HL-60/S4 treated with phorbol 12-myristate 13-acetate at 8.2 ng/mL for 4 days and 3 days (cell line): ENCODE measurements around the gene POLR3A.

Source experiments
- in situ Hi-C: fragments of 300-500 bp; cut with MboI; formaldehyde crosslinking; loops from 2 replicates; pipeline ENCODE4 v1.15.0; 2022; ENCODE audit warnings: low sequenced_read_pairs

The POLR3A gene

DNA sequence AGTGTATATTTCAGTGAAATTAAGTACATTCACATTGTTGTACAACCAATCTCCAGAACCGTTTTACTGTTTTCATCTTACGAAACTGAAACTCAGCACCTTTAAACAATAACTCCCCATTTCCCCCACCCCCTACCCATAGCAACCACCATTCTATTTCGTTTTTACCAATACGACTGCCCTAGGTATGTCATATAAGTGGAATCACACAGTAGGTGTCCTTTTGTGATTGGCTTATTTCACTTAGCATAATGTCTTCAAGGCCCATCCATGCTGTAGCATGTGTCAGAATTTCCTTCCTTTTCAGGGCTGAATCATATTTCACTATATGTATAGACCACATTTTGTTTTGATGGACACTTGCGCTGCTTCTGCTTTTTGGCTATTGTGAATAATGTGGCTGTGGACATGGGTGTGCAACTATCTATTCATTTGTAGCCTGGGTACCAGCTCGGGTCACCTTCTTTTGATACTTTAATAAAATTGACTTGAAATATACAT, 68.4 kb downstream of the POLR3A start:
- in situ Hi-C loops, result no loop called here

DNA sequence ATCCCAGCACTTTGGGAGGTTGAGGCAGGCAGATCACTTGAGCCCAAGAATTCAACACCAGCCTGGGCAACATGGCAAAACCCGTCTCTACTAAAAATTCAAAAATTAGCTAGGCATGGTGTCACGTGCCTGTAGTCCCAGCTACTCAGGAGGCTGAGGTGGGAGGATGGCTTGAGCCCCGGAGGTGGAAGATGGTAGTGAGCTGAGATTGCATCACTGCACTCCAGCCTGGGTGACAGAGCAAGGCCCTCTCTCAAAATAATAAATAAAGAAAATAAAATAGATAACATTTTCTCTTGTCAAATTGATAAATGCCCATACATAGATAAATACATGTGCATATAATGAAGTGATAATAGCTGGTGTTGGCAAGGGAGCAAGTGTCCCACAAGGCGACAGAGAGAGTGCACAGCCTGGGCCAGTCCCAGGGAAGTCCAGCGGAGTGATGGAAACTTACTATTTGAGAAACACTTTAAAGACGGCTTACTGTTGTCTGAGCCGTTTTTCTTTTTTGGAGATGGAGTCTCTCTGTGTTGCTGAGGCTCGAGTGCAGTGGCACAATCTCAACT, 69.3 kb downstream of the POLR3A start:
- in situ Hi-C loops, result no loop called here

DNA sequence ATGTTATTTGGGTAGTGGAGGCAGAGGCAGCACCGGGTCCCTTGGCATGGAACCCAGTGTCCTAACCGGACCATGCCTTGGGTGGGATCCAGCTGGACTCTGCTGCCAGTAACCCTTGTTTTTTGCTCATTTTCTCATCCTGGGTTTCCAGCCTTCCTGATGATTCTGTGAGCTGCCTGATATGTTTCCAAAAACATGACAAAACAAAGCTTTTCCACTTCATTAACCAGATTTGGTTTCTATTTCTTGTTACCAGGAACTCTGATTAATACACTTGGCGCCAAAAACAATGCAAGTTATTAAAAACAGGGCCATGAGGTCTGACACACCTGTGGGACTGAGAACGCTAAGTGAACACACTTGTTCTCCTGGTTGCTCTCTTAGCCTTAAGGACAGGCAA, 69.9 kb downstream of the POLR3A start:
- in situ Hi-C loops, result no loop called here

DNA sequence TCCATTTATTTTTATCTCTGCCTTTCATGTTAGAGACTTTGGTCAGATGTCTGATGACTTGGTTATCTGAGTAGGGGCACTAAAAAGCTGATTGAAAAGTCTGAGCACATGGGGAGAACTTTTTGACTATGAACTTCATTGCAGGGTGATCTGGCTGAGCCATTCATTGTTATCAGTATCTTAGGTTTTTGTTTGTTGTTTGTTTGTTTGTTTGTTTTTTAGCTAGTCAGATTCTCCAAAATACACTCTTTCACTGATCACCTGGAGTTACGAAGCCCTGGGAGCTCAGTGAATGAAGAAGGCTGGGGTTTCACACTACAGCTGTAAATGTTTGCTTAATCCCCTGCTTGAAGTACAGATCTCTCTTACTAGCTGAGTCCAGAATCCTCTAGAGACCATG, 74.2 kb downstream of the POLR3A start:
- in situ Hi-C loops, result no loop called here

DNA sequence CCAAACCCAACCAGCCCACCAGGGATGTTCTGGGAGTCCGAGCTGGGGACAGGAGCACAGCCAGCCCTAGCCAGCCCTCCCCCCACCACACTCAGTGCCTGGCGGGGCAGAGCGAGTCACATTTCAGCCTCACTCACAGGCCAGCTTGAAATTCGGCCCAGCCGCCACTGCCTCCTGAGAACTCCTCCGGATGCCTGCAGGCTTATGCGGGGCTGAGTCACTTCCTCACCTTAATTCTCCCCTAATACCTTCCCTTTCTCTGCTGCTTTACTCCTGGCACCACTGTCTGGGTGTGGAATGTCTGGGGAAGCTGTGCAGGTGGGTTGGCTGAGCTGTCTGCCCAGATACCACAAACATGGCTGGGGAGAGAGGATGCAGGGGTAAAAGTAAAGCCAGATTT, 80.1 kb downstream of the POLR3A start:
- in situ Hi-C loops, result no loop called here

DNA sequence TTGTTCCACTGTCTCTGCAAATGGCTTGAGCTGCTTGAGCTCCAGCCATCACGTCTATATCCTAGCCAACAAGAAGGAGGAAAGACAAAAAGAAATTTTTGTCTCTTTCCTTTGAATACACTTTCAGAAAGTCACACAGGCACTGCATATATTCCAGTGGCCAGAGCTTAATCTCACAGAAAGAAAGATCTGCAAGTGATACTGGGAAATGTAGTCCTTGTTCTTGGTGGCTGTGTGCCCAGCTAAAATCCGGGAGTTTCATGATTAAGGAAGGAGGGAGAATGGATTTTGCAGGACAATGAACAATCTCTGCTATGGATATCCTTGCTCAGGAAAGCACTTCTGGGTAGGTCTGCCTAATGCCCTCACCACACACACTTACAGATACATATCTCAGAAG, 83.2 kb downstream of the POLR3A start:
- in situ Hi-C loops, result no loop called here

DNA sequence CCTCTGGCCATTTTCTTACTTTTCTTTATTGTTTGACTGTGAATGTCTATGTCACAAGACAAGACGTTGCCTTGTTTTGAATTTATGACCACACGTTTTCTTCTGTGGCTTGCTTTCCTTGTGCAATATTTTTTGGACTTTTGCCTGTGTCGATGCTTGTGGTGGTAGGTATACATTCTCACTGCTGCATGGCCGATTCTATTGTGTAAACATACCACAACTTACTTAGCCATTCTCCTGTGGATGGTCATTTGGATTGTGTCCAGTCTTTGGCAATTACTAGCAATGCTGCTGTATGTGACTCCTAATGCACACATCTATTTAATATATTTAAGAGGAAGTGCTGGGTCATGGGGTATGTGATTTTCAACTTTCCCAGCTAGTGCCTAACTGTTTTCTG, 84.8 kb downstream of the POLR3A start:
- in situ Hi-C loops, result no loop called here

DNA sequence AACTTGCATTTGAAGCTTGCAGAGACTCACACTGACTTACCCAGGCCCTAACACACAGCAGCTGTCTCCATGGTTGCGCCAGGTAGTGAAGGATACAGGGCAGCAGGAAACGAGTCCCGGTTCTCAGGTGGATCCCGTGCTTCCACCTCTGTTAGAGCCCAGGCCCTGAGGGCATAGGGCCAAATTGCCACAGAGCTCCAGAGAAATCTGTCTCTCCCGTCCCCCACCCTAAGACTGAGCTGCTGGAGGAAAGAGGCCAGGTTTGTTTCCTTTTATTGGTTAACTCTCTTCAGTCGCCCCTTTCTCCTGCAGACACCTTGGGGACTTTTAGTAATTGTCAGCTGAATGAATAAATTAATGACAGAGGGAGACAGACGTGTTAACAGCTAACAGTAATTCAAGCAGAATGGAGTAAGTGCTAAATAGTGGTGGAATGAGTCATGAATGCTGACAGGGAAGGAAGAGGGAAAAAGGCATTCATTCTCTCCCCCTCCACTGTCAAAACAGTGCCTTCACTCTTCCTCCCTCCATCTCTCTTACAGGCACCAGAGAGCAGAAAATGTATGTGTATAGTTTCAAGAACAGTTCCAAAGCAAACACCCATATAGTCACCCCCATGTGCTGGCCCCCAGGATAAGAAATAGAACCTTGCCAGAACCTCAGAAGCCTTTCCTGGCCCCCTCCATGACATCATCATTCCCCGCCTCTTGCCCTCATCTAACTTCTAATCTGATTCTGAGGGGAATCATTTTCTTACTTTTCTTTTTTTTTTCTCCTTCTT, 86.0 kb downstream of the POLR3A start:
- in situ Hi-C loops, result no loop called here

DNA sequence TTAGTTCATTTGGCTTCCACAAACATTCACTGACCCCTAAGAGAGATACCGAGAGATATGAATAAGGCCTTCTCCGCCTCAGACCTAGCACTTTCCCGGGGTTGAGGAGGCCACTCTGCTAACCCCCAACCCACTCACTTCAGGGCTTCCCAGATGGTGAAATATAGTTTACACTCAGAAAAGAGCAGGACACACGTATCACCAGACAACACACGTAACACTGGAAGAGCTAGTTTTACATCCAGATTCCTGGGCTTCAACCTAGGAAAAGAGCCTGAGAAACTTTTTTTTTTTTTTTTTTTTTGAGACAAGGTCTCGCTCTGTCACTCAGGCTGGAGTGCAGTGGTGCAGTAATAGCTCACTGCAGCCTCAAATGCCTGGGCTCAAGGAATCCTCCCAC, 87.5 kb downstream of the POLR3A start:
- in situ Hi-C loops, result no loop called here

DNA sequence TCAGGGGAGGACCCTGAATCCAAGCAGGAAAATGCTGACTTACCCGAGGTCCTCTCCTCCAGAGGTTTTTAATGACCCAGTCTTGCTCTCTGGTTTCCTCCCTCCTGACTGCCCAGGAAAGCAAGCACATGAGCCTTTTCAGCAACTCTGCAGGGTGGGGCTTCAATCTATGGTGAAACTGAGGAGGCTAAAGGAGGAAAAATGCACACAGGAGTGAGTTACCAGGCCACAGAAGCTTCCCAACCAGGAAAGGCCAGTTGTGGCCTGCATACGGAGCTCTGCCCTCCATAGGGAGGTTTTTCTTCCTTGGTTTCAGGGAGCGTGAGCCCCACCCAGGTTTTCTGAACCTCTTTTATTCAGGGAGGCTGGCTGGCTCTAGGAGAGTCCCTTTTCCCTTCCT, 88.7 kb downstream of the POLR3A start:
- in situ Hi-C loops, result no loop called here

DNA sequence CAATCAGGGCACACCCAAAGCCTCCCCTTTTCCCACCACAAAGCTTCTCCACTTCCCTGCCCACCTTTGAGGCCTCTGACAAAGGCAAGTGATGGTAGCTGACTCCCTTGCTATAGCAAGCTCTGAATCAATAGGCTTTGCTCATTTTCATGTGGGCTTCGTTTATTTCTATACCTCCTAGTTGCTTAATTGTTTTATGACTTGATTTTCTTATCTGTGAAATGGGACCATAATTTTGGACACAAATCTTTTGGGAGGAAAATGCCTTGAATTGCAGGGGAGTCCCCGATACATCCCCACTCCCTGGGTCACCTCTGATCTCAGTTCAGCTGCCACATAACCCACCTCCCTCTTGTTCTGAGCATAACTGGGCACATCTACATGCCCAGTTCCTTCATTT, 89.1 kb downstream of the POLR3A start:
- in situ Hi-C loops, result no loop called here

DNA sequence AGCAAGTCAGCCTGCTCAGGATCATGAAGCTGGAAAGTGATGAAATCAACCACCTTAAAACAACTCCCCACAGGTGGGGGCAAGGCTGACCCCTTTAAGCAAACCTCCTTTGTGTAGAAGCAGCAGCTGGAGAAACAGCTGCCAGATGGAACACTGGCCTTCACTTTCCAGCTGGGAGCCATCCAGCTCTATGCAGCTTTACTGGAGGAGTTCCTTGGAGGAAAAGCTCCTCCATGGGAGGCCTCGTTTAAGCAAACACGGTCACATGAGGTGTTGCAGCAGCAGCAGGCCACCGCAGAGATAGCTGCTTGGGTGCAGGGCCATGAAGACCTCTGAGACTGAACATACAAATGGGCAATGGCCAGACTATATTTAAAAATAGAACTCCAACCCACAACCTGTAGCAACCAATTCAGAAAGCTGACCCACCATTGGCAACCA, 89.7 kb downstream of the POLR3A start:
- in situ Hi-C loops, result no loop called here

DNA sequence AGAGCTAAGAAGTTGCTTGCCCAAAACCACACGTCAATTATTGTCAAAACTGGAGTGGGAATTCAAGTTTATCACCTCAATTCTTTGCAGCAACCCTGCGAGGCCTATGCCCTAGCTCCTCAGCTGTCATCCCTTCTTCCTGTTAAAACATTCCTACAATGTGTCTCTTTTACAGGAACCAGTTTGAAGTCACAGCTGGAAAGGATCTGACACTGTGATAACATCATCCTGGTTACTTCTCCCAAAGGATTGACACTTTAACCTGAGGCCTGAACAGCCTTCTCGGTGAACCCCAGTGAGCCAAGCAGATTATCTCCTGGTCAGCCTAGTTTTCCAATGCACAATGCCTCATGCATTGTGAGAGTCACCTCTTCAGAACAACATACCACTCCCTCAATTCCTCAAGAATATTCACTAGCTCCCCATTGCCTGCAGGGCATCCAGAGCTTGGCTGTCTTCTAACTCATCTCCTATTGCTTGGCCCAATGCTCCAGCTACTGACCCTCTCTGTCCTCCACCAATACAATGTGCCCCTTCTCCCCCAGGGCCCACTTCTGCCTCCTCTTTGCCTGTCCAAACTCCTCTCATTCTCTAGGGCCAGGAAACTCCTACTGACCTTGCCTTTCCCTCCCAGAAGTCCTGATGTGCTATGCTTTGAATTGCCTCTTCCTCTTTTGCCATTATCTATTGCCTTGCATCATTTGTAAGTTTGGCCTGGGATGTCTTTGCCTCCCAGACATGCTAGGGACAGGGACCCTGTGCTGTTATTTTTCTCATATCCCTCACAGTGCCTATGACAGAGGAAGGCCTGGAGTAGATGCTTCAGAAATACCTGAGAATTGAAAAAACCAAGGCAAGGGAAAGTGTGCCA, 92.4 kb downstream of the POLR3A start:
- in situ Hi-C loops, result no loop called here

DNA sequence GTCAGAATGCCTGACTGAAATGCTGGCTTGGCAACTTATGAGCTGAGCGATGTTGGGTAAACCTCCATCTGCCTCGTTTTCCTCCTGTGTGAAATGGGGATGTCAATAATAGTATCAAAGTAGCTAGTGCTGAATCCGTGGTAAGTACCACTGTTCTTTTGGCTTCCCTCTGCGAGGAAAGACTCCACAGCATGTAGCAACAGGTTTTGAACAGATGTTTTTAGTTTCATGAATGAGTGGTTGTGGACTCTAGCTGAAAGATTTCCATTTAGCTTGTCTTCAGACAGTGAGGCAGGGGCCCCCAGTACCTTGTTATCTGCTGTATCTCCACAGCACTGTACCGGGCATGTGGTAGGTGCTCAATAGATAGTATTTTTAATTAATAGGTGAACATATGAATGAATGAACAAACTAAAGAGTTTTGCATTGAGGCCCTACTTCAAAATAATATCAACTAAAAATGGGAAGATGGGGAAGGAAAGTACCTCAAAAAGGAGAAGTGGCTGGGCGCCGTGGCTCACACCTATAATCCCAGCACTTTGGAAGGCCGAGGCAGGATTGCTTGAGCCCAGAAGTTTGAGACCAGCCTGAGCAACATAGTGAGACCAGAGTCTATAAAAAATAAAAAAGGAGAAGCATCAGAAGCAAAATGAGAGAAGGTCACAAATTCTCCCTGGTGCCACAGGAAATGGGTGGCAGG, 97.1 kb downstream of the POLR3A start:
- in situ Hi-C loops, result no loop called here

DNA sequence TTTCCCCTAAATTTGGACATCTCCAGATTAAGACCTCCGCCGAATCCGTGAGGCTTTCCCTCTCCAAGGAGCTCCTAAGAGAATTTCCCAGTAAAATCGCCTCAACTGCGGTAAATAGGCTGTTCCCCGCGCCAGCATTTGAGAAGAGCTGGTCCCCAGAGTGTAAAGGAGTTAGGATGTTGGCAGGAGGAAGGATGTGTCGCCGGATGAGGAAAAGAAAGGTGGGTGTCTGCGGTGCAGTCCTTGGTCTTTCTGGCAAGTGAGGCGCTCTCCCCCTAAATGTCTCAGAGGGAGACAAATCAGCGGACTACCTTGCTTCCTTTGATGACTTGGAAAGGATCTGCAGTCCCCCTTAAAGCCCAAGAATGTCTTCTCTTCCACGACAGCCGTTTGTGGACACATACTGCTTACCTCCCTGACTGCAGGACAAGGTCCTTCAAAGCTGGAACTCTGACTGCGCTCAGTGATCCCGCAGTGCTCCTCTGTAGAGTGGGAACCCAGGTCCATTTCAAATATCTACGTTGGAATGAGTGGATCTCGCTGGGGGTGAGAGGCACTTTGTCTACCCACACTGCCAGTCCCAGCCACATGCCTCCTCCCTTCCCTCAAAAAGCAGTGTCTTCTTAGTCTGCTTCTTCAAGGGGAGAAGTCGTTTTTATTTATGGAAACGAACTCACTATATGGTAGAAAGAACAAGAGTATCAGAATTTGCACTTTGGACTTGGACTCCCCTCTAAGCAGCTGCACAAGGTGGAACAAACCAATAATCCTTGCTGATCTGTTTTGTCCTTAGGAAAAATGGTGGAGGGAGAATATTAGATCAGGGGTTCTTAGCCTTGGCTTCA, 101.7 kb downstream of the POLR3A start:
- in situ Hi-C loops, result no loop called here

DNA sequence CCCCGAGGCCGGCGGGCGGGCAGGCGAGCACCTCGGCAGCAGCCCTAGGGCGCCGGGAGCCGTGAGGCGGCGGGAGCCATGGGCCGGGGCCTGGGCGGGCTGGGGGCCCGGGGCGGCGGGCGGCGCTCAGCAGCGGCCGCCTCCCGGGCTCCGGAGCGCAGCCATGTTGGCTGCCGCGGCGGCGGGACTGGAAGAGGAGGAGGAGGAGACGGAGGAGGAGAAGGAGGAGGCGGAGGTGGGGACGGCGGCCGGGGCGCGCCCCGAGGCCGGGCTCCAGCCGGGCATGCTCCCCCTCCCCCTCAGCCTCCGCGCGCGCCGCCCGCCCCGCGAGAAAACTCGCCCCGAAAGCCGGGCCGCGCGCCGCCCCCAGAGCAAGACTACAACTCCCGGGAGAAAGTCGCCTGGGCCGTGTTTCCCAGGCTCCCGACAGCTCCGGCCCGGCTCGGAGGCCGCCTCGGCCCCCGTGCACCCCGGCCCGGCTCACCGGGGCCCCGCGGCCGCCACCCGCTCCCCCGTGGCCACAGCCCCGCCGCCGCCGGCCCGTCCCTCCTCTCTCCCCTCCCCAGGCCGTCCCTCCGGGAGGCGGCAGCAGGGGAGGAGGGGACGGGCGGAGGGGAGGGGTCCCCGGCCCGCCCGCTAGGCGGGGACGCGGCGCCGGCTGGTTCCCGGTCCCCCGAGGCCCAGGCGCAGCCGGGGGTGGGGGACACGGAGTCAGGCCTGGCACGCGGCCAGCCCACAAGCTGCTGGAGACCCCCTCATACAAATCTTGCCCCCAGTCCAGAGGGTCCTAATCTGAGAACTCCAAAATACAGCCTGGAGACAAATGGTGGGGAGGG, 102.5 kb downstream of the POLR3A start, which contains the start of gene DLG5:
DLG5 (minus strand) TSS at position 190 of the 836 bp plus-strand sequence. CDS start 235 bp downstream, outside the sequence.
- in situ Hi-C loops, result no loop called here

DNA sequence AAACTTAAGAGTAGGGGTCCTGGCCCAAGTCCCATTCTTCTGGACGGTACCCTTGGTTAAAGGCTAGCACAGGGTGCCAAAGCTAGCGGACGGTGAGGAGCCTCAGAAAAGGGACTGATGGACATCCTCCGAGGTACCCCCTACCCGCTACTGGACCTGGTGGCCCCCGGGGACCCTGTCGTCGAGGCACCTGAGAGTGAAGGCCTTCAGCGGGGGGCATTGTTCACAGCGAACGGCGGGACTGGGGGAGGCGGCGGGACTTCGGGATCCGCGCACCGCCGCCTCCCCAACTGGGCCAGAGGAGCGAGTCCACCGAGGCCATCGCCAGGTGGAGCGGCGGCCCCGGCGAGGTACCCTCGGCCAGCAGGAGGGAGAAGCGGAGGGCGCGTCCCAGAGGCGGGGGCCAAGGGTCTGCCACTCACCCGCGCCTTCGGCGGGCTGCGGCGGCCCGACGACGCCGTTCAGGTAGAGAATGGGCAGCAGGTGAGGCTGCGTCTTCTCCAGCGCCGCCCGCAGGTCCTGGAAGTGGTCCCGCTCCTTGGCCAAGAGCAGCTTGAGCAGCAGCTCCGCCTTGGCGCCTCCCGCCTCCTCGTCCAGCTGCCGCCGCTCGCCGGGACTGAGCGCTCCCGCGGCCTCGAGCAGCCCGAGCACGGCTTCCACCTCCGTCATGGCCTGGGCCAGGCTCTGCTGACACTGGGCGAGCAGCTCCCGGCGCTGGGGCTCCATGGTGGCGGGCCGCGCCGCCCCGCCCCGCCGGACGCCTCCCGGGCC, 103.3 kb downstream of the POLR3A start:
- in situ Hi-C loops, result no loop called here

DNA sequence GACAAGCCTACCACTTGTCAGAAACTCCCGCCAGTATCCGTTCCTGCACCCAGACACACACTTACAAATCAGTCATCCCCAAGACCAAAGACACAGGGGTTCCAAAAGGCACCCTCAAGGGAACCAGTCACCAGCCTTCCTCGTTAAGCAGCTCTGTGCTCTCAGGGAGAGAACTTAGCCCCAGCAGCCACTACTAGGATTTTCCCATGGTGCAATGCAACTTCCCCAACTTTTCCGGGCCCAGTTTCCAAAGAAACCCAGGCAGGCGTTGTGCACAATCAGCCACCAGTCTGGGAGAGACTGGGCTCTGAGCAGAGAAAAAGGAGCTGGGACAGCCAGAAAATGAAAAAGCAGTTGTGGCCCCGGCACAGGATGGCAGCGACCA, 103.9 kb downstream of the POLR3A start:
- in situ Hi-C loops, result no loop called here
